Uterus (tissue), 2 donors: Measurements from ENCODE around the gene NUMB.

Experiments
- CTCF ChIP-seq, 4 experiments: fragments of 200-600 bp in 2 of 4; fragments of 450-650 bp in 2 of 4; sonication (generic) in 2 of 4; IDR thresholded peaks; one replicate each; pipeline ENCODE4 v1.5.1; 2016 to 2019; ENCODE audit warnings: antibody characterized with exemption in 4 of 4, mild to moderate bottlenecking in 2 of 4, moderate library complexity in 1 of 4
- POLR2A ChIP-seq, 2 donors: fragments of 450-650 bp; IDR thresholded peaks; one replicate each; pipeline ENCODE4 v1.6.1; 2016; ENCODE audit warnings: antibody characterized with exemption in 2 of 2, mild to moderate bottlenecking in 1 of 2, moderate library complexity in 1 of 2

- no peak for TF ChIP-seq CTCF (IDR thresholded peaks at IDR 0.05)
- no peak for TF ChIP-seq POLR2A (IDR thresholded peaks at IDR 0.05)
Measured at GRCh38 chr14:73262427-73263183, 195.7 kb downstream of the NUMB start.
